GM18508 (cell line): ENCODE results near the gene DGCR2.
"Not testable (repeated sequence)": the region's sequence is repeated elsewhere in the genome, so short reads cannot be mapped to it uniquely, and the experiment has no call there.

Experiments used
- ATAC-seq: cut with Tn5 transposase; IDR thresholded peaks from one replicate; pipeline ENCODE4 v1.9.1; 2021; ENCODE audit warnings: moderate number of reproducible peaks; ENCODE audit not compliant: insufficient read depth, unreplicated experiment

DGCR2 gene

DNA sequence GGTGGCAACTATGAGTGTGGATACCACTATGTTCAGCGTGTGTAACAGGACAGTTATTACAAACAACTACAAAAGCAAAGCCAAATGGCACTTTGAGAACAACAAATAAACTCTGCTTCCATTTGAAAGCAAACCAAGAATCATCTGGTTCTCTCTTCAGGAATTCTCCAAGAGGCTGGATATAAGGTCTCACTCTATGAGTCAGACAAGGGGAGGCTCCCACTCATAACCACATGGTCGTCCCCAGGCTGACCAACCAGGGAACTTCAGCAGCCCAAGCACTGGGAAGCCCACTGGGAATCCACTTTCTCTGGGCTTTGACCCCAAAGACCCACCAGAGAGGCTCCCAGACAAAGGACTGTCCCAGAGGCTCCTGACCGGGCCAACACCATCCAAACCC, 35.3 kb downstream of the DGCR2 start:
- ATAC-seq = no peak

DNA sequence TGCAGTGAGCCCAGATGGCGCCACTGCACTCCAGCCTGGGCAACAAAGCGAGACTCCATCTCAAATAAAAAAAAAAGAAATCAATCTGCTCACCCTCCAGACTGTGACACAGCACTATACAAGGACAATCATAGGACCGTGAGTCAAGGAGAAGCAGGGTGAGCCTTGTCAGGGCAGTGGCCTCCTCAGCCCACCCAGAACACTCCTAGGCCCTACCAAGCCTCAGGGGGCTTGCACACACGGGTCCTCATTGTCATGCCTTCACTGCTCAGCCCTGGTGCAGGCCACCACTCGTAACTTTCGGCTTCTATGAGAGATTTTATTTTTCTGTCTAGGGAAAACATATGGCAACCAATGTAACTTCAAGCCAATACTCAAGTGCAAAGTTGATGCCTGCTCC, 35.8 kb downstream of the DGCR2 start:
- no peak for ATAC-seq

DNA sequence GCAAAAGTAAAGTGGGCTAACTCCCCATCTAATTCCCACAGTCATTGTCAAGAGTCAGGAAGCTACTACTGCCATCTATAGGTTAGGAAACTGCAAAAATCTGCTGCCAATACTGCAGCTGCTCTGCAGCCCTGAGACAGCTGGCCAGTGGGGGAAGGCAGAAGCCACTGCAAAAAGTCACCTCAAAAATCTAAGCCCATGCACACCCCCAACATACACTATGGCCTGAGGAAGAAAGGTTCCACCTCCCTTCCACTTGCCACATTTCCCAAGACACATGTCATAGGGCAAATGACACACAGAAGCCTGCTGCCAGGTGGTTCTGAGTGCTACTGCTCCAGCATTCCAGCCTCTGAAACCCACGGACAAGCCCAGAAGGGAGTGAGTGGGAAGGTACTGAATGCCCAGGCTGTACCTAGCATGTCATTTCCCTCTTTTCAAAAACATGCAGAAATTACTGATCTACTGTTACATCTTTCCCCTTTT, 36.9 kb downstream of the DGCR2 start:
- no peak for ATAC-seq

GRCh38 chr22:19084586-19084985, 37.6 kb downstream of the DGCR2 start:
- not testable (repeated sequence) for ATAC-seq

DNA sequence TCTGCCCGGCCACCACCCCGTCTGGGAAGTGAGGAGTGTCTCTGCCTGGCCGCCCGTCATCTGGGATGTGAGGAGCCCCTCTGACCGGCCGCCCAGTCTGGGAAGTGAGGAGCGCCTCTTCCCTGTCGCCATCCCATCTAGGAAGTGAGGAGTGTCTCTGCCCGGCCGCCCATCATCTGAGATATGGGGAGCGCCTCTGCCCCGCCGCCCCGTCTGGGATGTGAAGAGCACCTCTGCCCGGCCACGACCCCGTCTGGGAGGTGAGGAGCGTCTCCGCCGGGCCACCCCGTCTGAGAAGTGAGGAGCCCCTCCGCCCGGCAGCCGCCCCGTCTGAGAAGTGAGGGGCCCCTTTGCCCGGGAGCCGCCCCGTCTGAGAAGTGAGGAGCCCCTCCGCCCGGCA, 38.1 kb downstream of the DGCR2 start:
- ATAC-seq = not testable (repeated sequence)

GRCh38 chr22:19082793-19083192, 39.4 kb downstream of the DGCR2 start:
- ATAC-seq = no peak

DNA sequence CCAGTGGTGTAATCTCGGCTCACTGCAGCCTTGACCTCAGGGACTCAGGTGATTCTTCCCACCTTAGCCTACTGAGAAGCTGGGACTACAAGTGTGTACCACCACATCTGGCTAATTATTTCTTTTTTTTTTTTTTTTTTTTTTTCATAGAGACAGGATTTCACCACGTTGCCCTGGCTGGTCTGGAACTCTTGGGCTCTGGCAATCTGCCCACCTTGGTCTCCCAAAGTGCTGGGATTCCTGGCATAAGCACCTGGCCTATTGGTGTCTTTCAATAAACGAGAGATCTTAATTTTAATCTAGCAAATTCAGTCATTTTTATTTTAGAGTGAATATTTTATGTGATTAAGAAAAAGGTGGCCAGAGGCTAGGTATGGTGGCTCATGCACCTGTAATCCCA, 40.1 kb downstream of the DGCR2 start:
- ATAC-seq = no peak

- ATAC-seq = no peak
Observed at GRCh38 chr22:19081351-19081750, 40.9 kb downstream of the DGCR2 start.

- ATAC-seq = no peak
Observed at GRCh38 chr22:19080853-19081252, 41.4 kb downstream of the DGCR2 start.

DNA sequence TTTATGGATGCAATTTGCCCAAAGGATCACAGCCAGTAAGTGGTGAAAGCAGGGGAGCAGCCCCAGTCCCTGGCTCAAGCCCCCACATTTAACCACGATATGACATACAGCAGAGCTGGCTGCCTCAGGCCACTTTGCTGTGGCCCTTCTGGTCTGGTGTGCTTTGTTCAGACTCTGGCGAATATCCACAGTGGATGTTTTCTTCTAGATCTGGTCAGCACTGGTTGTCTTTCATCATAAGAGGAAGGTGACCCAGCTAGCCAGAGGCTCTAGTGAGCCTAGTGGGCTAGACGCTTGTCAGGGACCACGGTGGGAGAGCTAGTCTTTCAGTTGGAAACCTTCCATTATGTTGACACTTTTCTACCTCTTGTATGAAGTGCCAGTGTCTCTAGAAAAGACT, 42.5 kb downstream of the DGCR2 start:
- no peak for ATAC-seq

DNA sequence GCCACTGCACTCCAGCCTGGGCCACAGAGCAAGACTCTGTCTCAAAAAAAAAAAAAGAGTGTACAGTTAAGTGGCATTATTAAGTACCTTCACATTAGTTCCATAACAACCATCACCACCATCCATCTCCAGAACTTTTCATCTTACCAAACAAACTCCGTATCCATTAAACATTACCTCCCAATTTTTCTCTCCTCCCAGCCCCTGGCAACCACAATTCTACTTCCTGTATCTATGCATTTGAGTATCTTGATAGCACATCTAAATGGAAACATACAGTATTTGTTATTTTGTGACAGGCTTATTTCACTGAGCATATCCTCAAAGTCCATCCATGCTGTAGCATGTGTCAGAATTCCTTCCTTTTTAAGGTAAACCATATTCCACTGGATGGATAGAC, 46.8 kb downstream of the DGCR2 start:
- ATAC-seq = no peak

DNA sequence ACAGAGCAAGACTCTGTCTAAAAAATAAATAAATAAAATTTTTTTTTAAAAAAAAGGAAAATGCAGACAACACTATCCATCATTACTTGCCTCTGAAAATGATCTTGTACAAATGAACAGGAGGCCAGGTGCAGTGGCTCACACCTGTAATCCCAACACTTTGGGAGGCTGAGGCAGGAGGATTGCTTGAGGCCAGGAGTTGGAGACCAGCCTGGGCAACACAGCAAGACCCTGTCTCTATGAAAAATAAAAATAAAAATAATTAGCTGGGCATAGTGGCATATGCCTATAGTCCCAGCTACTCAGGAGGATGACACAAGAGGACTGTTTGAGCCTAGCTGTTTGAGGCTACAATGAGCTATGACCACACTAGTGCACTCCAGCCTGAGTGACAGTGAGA, 49.4 kb downstream of the DGCR2 start:
- not testable (repeated sequence) for ATAC-seq

- ATAC-seq = no peak
Observed at GRCh38 chr22:19070397-19071169, 51.6 kb downstream of the DGCR2 start.

GRCh38 chr22:19069451-19069850, 52.8 kb downstream of the DGCR2 start:
- no peak for ATAC-seq

- no peak for ATAC-seq
Observed at GRCh38 chr22:19068784-19069271, 53.4 kb downstream of the DGCR2 start.

- no peak for ATAC-seq
Observed at GRCh38 chr22:19067696-19068348, 54.4 kb downstream of the DGCR2 start.

DNA sequence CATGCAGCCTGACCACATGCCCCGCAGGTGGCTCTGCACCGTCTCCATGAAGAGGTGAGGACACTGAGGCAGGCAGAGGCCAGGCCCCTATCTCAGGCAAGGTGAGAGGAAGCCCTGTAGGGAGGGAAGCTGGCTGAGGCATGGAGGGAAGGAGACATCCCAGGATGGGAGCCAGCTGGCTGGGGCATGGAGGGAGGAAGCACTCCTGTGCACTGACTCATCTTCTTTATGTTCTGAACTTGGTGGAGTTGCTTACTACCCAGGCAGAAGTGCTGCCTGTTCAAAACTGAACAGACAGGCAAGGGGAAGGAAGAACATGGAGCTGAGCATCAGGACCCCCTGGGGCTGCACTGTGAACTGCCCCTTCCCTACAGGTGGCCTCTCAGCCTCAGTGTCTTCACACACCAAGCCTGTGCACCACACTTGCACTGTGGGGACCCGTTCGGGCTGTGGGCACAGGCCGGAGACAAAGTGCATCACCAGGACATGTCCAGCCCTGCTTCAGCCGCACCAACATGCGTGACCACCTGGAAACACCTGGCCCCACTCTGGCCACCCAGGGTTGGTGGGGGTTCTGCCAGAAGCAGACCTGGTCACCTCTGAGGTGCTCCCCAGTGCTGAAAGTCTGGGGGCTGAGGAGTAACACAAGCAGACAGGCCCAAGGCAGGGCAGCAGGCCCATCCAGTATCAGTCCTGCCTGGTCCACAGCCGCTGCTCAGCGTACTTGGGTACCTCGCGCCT, 55.5 kb downstream of the DGCR2 start:
- no peak for ATAC-seq

GRCh38 chr22:19065929-19066328, 56.3 kb downstream of the DGCR2 start:
- no peak for ATAC-seq

- no peak for ATAC-seq
Observed at GRCh38 chr22:19065298-19065859, 56.8 kb downstream of the DGCR2 start.

DNA sequence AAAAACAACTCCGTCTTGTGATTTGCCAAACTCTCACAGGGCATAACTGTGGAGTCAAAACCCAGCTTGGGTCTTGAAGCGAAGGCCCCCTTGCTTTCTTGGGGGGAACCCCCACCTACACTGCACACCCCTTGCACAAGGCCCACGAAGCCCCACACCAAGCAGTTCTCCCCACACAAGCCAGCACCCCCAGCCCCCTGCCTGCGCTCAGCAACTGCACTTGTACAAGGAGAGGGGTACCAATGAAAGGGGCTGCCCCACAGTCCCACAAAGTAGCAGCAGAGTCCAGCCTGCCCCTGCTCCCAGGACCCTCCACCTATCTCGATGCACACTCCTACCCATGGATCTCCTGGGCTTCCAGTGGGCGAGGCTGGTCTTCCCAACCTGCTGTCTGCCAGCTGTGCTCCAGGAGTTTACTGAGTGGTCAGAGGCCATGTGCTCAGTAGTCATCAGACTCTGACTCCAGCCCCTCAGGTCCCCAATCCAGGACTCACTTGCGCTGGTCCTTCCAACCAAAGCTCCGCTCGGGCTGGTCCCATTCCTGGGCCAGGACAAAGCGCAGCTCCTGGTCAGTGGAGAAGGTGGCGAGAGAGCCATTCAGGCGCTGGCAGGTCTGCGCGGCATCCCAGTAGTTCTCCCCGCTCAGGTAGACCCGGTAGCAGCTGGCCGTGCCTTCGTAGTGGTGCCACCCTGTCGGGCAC, 57.7 kb downstream of the DGCR2 start:
- ATAC-seq = no peak
